Retina (tissue), 1 donor: ENCODE results near the gene PDZD4.

Experiments used
- DNase-seq: peaks from one replicate; pipeline ENCODE4 v3.0.0-alpha.2; 2016

PDZD4 gene

GRCh38 chrX:153829799-153830639 is at the start of gene PDZD4:
Gene PDZD4 (minus strand): TSS chrX:153830544. CDS start chrX:153830298, 246 bp downstream.
- peak; percentile 27 for DNase-seq

GRCh38 chrX:153879741-153880439 is 49.5 kb upstream of the PDZD4 start:
- DNase-seq: no peak

- peak; percentile 78 for DNase-seq
Measured at GRCh38 chrX:153878969-153879653, 48.8 kb upstream of the PDZD4 start.

GRCh38 chrX:153878345-153878744 is 48.0 kb upstream of the PDZD4 start:
- no peak for DNase-seq

- DNase-seq: no peak
Measured at GRCh38 chrX:153877571-153878261, 47.4 kb upstream of the PDZD4 start.

- no peak for DNase-seq
Measured at GRCh38 chrX:153876112-153876491, 45.8 kb upstream of the PDZD4 start.

- DNase-seq: peak; percentile 83
Measured at GRCh38 chrX:153875391-153876111, 45.2 kb upstream of the PDZD4 start.

GRCh38 chrX:153874366-153875125 is 44.2 kb upstream of the PDZD4 start:
- no peak for DNase-seq

- DNase-seq: no peak
Measured at GRCh38 chrX:153874085-153874365, 43.7 kb upstream of the PDZD4 start.

GRCh38 chrX:153873282-153874084 is 43.1 kb upstream of the PDZD4 start:
- DNase-seq: peak; percentile 64

GRCh38 chrX:153871946-153872878 is 41.9 kb upstream of the PDZD4 start:
- DNase-seq: no peak

- no peak for DNase-seq
Measured at GRCh38 chrX:153871451-153871850, 41.1 kb upstream of the PDZD4 start.

- DNase-seq: no peak
Measured at GRCh38 chrX:153870791-153871360, 40.5 kb upstream of the PDZD4 start.

GRCh38 chrX:153870288-153870690 is 39.9 kb upstream of the PDZD4 start:
- no peak for DNase-seq

- DNase-seq: no peak
Measured at GRCh38 chrX:153869473-153870287, 39.3 kb upstream of the PDZD4 start.

GRCh38 chrX:153868576-153869472 is 38.5 kb upstream of the PDZD4 start:
- no peak for DNase-seq

- no peak for DNase-seq
Measured at GRCh38 chrX:153867671-153868070, 37.3 kb upstream of the PDZD4 start.
